HG03558 (cell line): Measurements from ENCODE around the gene SLC33A1.

ENCODE experiments used
- ATAC-seq: cut with Tn5 transposase; IDR thresholded peaks from one replicate; pipeline ENCODE4 v1.9.1; 2021; ENCODE audit warnings: moderate number of reproducible peaks; ENCODE audit not compliant: unreplicated experiment; ENCODE audit errors: extremely low read depth

Gene SLC33A1

GRCh38 chr3:155804323-155804722 lies 49.9 kb downstream of the SLC33A1 start:
- no peak for ATAC-seq

DNA sequence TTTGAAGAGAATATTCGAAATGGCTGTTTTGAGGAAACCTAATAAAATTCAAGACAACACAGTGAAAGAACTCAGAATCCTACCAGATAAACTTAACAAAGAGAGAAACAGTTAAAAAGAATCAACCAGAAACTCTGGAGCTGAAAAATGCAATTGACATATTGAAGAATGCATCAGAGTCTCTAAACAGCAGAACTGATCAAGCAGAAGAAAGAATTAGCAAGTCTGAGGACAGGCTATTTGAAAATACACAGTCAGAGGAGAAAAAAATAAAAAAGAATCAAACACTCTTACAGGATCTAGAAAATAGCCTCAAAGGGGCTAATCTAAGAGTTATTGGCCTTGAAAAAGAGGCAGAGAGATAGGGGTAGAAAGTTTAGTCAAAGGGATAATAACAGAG lies 61.7 kb downstream of the SLC33A1 start:
- no peak for ATAC-seq

GRCh38 chr3:155791190-155791589 lies 63.0 kb downstream of the SLC33A1 start:
- no peak for ATAC-seq

- ATAC-seq = no peak
Observed at GRCh38 chr3:155790272-155790925, 63.8 kb downstream of the SLC33A1 start.

GRCh38 chr3:155785662-155786295 lies 68.4 kb downstream of the SLC33A1 start:
- ATAC-seq = no peak

- no peak for ATAC-seq
Observed at GRCh38 chr3:155782390-155782953, 71.8 kb downstream of the SLC33A1 start.

DNA sequence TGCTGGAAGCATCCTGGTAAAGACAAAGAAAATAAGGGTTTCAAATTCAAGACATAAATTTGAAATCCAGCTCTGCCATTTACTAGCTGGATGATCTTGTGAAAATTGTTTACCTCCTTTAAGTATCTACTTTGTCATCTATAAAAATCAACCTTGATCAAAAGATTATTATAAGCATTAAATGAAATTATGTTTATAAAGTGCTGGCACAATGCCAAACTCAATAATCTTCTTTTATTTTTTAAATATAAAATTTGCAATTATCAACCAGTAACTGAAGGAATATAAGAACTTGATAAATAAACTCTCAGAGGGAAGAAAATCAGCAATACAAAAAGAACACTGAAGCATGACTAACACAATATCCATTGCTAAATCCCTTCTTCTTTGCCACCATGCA lies 73.9 kb downstream of the SLC33A1 start:
- no peak for ATAC-seq

DNA sequence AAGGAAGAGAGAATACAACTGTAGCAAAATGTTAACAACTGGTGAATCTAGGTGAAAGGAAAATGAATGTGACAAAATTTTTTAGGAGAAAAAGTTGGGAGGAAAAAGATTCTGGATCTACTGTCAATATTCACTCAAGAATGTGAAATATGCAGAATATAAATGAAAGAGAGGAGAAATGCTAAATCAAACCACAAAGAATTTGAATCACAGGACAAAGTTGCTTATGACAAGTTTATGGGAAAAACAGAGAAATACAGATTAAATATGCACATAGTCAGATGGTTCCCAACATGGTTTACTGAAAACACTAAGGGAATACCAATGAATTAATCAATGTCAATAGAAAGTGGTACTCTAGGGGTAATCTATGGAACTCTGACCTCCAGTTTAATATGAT lies 75.8 kb downstream of the SLC33A1 start:
- ATAC-seq = no peak

GRCh38 chr3:155772801-155773200 lies 81.4 kb downstream of the SLC33A1 start:
- no peak for ATAC-seq

GRCh38 chr3:155771126-155771525 lies 83.1 kb downstream of the SLC33A1 start:
- ATAC-seq = no peak
